Activated CD8-positive, alpha-beta T cell treated with anti-CD3 and anti-CD28 coated beads, Interleukin-2, amount 10 ng/mL, durations not matched to agents 7 days and 5 days (primary cell): ENCODE measurements around the gene THAP2. TPM values are rescaled to one million over a fixed set of nuclear protein-coding genes. Genes with fewer than 3 reads are reported as not detected.
"Not testable (repeated sequence)": the region's sequence is repeated elsewhere in the genome, so short reads cannot be mapped to it uniquely, and the experiment has no call there.

Source experiments
- ATAC-seq: fragments of 150-1000 bp; cut with Tn5 transposase; one replicate; pipeline ENCODE4 v1.10.0; 2021; ENCODE audit warnings: moderate library complexity
- CTCF ChIA-PET: fragments of 350-600 bp; sonication (Branson Sonifier 250); formaldehyde crosslinking; loops from one replicate; lab custom pipeline; 2021; ENCODE audit warnings: antibody characterized with exemption; lab: Charles Lee
- POLR2A ChIA-PET: fragments of 350-600 bp; sonication (Branson Sonifier 250); formaldehyde crosslinking; loops from one replicate; lab custom pipeline; 2021; ENCODE audit warnings: antibody characterized with exemption; lab: Charles Lee
- DNase-seq: peaks from one replicate; pipeline ENCODE4 v3.0.0-alpha.2; 2020
- H3K27ac Mint-ChIP-seq: one replicate; pipeline ENCODE4 v1.8.0; 2021; ENCODE audit warnings: mild to moderate bottlenecking, mixed read lengths
- H3K27me3 Mint-ChIP-seq: one replicate; pipeline ENCODE4 v1.8.0; 2021; ENCODE audit warnings: low read depth, mixed read lengths
- H3K36me3 Mint-ChIP-seq: one replicate; pipeline ENCODE4 v1.8.0; 2021; ENCODE audit warnings: low read depth, mixed read lengths
- H3K4me1 Mint-ChIP-seq: one replicate; pipeline ENCODE4 v1.8.0; 2021; ENCODE audit warnings: low read depth, mixed read lengths
- H3K4me3 Mint-ChIP-seq: one replicate; pipeline ENCODE4 v1.8.0; 2021; ENCODE audit warnings: mild to moderate bottlenecking, mixed read lengths
- H3K9me3 Mint-ChIP-seq: one replicate; pipeline ENCODE4 v1.8.0; 2022; ENCODE audit warnings: mixed read lengths; ENCODE audit not compliant: insufficient read depth
- total RNA-seq, 2 experiments: library from RNA; stranded (reverse); gene quantifications; one replicate each; pipeline ENCODE4 v1.2.3, GENCODE V29; 2021

The THAP2 gene
- total RNA-seq, 2 experiments from 2014 or later, result 3.5 to 5.2 TPM

- Mint-ChIP-seq H3K9me3 (no peaks in the 10 kb centered on the region), H3K27me3 (no peaks in the 10 kb centered on the region), H3K4me3 (no peak overlapping the region), H3K4me1 (peaks cover 11% of the 10 kb centered on the region), H3K27ac (no peak overlapping the region), H3K36me3 (peaks cover 46% of the 10 kb centered on the region)
- CTCF ChIA-PET, result no interaction called here
- no peak for ATAC-seq
- POLR2A ChIA-PET, result no interaction called here
- DNase-seq, result no peak
Measured at GRCh38 chr12:71695782-71696181, 31.7 kb downstream of the THAP2 start.

GRCh38 chr12:71702181-71702580, 38.1 kb downstream of the THAP2 start:
- CTCF ChIA-PET, result interaction anchor here (2.2 kb wide), 1 partner anchor 45 kb away, joined by 5 read pairs; no protein-coding TSS in a partner anchor
- peaks cover 46% of the 10 kb centered on the region for H3K36me3 Mint-ChIP-seq
- H3K4me3 Mint-ChIP-seq, POLR2A ChIA-PET, H3K27me3 Mint-ChIP-seq, H3K27ac Mint-ChIP-seq, H3K9me3 Mint-ChIP-seq, ATAC-seq, DNase-seq, H3K4me1 Mint-ChIP-seq: not testable (repeated sequence)

- POLR2A ChIA-PET, result no interaction called here
- H3K27me3 Mint-ChIP-seq, result no peaks in the 10 kb centered on the region
- H3K4me1 Mint-ChIP-seq, result peaks cover 2% of the 10 kb centered on the region
- H3K9me3 Mint-ChIP-seq, result no peaks in the 10 kb centered on the region
- CTCF ChIA-PET, result interaction anchor here (2.2 kb wide), 1 partner anchor 45 kb away, joined by 5 read pairs; no protein-coding TSS in a partner anchor
- no peak for ATAC-seq
- no peak overlapping the region for H3K4me3 Mint-ChIP-seq
- no peak overlapping the region for H3K27ac Mint-ChIP-seq
- DNase-seq, result no peak
- H3K36me3 Mint-ChIP-seq, result peaks cover 43% of the 10 kb centered on the region
Measured at GRCh38 chr12:71702590-71702989, 38.5 kb downstream of the THAP2 start.

- H3K27me3 Mint-ChIP-seq, result no peaks in the 10 kb centered on the region
- DNase-seq, result no peak
Measured at GRCh38 chr12:71703206-71703605, 39.1 kb downstream of the THAP2 start.

GRCh38 chr12:71704920-71705319, 40.8 kb downstream of the THAP2 start:
- ChIA-PET CTCF (no interaction called here), POLR2A (no interaction called here)
- DNase-seq (no peak), ATAC-seq (no peak)
- Mint-ChIP-seq H3K4me1 (peaks cover 9% of the 10 kb centered on the region), H3K4me3 (no peak overlapping the region), H3K9me3 (no peaks in the 10 kb centered on the region), H3K36me3 (peaks cover 27% of the 10 kb centered on the region), H3K27me3 (no peaks in the 10 kb centered on the region), H3K27ac (no peak overlapping the region)

More at GRCh38 chr12:71703206-71703605, 39.1 kb downstream of the THAP2 start:
- ChIA-PET CTCF (interaction anchor here (2.2 kb wide), 1 partner anchor 44 kb away, joined by 5 read pairs; no protein-coding TSS in a partner anchor), POLR2A (interaction anchor here (1.3 kb wide), 1 partner anchor 17 kb away, joined by 4 read pairs; the partner anchor contains the start of gene TMEM19)
- Mint-ChIP-seq H3K27ac (no peak overlapping the region), H3K4me3 (no peak overlapping the region), H3K4me1 (peaks cover 8% of the 10 kb centered on the region), H3K36me3 (peaks cover 41% of the 10 kb centered on the region), H3K9me3 (no peaks in the 10 kb centered on the region)
- no peak for ATAC-seq

- H3K4me1 Mint-ChIP-seq, result peaks cover 9% of the 10 kb centered on the region
- POLR2A ChIA-PET, result interaction anchor here (1.6 to 1.9 kb wide), 2 partner anchors 22 to 46 kb away, joined by 5 to 6 read pairs; partner anchors contain the start of gene ZFC3H1
- peaks cover 11% of the 10 kb centered on the region for H3K27me3 Mint-ChIP-seq
- H3K4me3 Mint-ChIP-seq, result no peak overlapping the region
- DNase-seq (no peak), ATAC-seq (no peak)
- peaks cover 9% of the 10 kb centered on the region for H3K36me3 Mint-ChIP-seq
- H3K27ac Mint-ChIP-seq, result no peak overlapping the region
- CTCF ChIA-PET, result no interaction called here
- peaks cover 11% of the 10 kb centered on the region for H3K9me3 Mint-ChIP-seq
Measured at GRCh38 chr12:71708658-71709057, 44.6 kb downstream of the THAP2 start.

- H3K27me3 Mint-ChIP-seq, result peaks cover 11% of the 10 kb centered on the region
- no peak overlapping the region for H3K4me3 Mint-ChIP-seq
- H3K4me1 Mint-ChIP-seq, result peaks cover 9% of the 10 kb centered on the region
- DNase-seq (no peak), ATAC-seq (no peak)
- H3K36me3 Mint-ChIP-seq, result peaks cover 5% of the 10 kb centered on the region
- peaks cover 16% of the 10 kb centered on the region for H3K9me3 Mint-ChIP-seq
- ChIA-PET POLR2A (no interaction called here), CTCF (no interaction called here)
- no peak overlapping the region for H3K27ac Mint-ChIP-seq
Measured at GRCh38 chr12:71710276-71711125, 46.4 kb downstream of the THAP2 start.

- no peak overlapping the region for H3K27ac Mint-ChIP-seq
- no peak overlapping the region for H3K4me3 Mint-ChIP-seq
- H3K9me3 Mint-ChIP-seq, result peaks cover 5% of the 10 kb centered on the region
- CTCF ChIA-PET, result no interaction called here
- H3K27me3 Mint-ChIP-seq, result no peaks in the 10 kb centered on the region
- ATAC-seq (no peak), DNase-seq (no peak)
- no peaks in the 10 kb centered on the region for H3K4me1 Mint-ChIP-seq
- no peaks in the 10 kb centered on the region for H3K36me3 Mint-ChIP-seq
- POLR2A ChIA-PET, result no interaction called here
Measured at GRCh38 chr12:71718611-71719010, 54.5 kb downstream of the THAP2 start.

GRCh38 chr12:71719647-71720370, 55.7 kb downstream of the THAP2 start:
- ChIA-PET CTCF (interaction anchor here (0.6 kb wide), 1 partner anchor 12 kb away, joined by 3 read pairs; no protein-coding TSS in a partner anchor), POLR2A (no interaction called here)
- Mint-ChIP-seq H3K9me3 (no peaks in the 10 kb centered on the region), H3K4me3 (no peak overlapping the region), H3K36me3 (no peaks in the 10 kb centered on the region), H3K27me3 (no peaks in the 10 kb centered on the region), H3K4me1 (no peaks in the 10 kb centered on the region), H3K27ac (no peak overlapping the region)
- ATAC-seq (no peak), DNase-seq (no peak)

GRCh38 chr12:71721783-71722505, 57.8 kb downstream of the THAP2 start:
- Mint-ChIP-seq H3K4me1 (no peaks in the 10 kb centered on the region), H3K9me3 (no peaks in the 10 kb centered on the region), H3K36me3 (no peaks in the 10 kb centered on the region), H3K27ac (no peak overlapping the region), H3K4me3 (no peak overlapping the region), H3K27me3 (peaks cover 3% of the 10 kb centered on the region)
- no peak for DNase-seq
- ATAC-seq, result no peak
- ChIA-PET CTCF (interaction anchor here (1.4 kb wide), 1 partner anchor 25 kb away, joined by 3 read pairs; no protein-coding TSS in a partner anchor), POLR2A (no interaction called here)

GRCh38 chr12:71725011-71725410, 60.9 kb downstream of the THAP2 start:
- POLR2A ChIA-PET, result no interaction called here
- Mint-ChIP-seq H3K9me3 (no peaks in the 10 kb centered on the region), H3K36me3 (no peaks in the 10 kb centered on the region), H3K4me3 (no peak overlapping the region), H3K4me1 (no peaks in the 10 kb centered on the region), H3K27me3 (peaks cover 3% of the 10 kb centered on the region), H3K27ac (no peak overlapping the region)
- CTCF ChIA-PET, result no interaction called here
- no peak for DNase-seq
- ATAC-seq, result no peak
